HepG2 (cell line): Measurements from ENCODE around the gene FBXO11. TPM values are rescaled to one million over a fixed set of nuclear protein-coding genes. Genes with fewer than 3 reads are reported as not detected.

Source experiments
- ATAC-seq: fragments of 200-7000 bp; cut with Tn5 transposase; 3 replicates; pipeline ENCODE4 v1.9.1; 2020; ENCODE audit warnings: mild to moderate bottlenecking, moderate library complexity
- BruUV-seq: library from RNA; stranded (reverse); fragments of 400-500 nt; replicated peaks from 2 replicates; lab custom pipeline; 2021; lab: Mats Ljungman, UMichigan
- CTCF ChIA-PET: fragments of 300-600 bp; formaldehyde crosslinking; extraction: SDS; loops from one replicate; lab custom pipeline; 2021; ENCODE audit warnings: low total read pairs, inconsistent platforms, low intra/inter-chr PET ratio; lab: Yijun Ruan, JAX
- POLR2A ChIA-PET: fragments of 350-600 bp; sonication (Branson Sonifier 250); formaldehyde crosslinking; loops from one replicate; lab custom pipeline; 2020; ENCODE audit warnings: antibody characterized with exemption, inconsistent platforms; lab: Yijun Ruan, JAX
- DNase-seq: peaks from one replicate; pipeline ENCODE4 v3.0.0-alpha.2; 2015; ENCODE audit warnings: low spot score
- FAIRE-seq: peaks from 3 replicates; lab custom pipeline; 2011; peaks lifted over from hg19 to GRCh38; lab: Jason Lieb, UNC
- H2AFZ ChIP-seq: one replicate; pipeline ENCODE4 v1.6.1; 2011; ENCODE audit warnings: low read length, inconsistent platforms
- H3K27ac ChIP-seq: fragments of 300-600 bp; 3 replicates; pipeline ENCODE4 v1.8.0; 2011; ENCODE audit warnings: mixed run types, mild to moderate bottlenecking, mixed read lengths, low read length, inconsistent platforms; ENCODE audit not compliant: insufficient read depth; ENCODE audit errors: extremely low read length
- H3K27me3 ChIP-seq, 2 experiments: fragments of 200-600 bp in 1 of 2; 2 replicates in 1 of 2; 3 replicates in 1 of 2; pipeline versions ENCODE4 v1.6.0 to v1.8.0; 2011; ENCODE audit warnings: low read length in 2 of 2, mild to moderate bottlenecking in 2 of 2, moderate library complexity in 2 of 2, inconsistent platforms in 1 of 2; ENCODE audit not compliant: insufficient read depth in 2 of 2, control insufficient read depth in 1 of 2
- H3K36me3 ChIP-seq, 2 experiments: fragments of 200-600 bp in 1 of 2; replicated peaks in 1 of 2; 2 replicates in 1 of 2; 3 replicates in 1 of 2; pipeline versions ENCODE4 v1.5.1 to v1.8.0; 2011; ENCODE audit warnings: low read length in 2 of 2, inconsistent platforms in 1 of 2; ENCODE audit not compliant: insufficient read depth in 2 of 2, control insufficient read depth in 1 of 2
- H3K4me1 ChIP-seq: 2 replicates; pipeline ENCODE4 v1.5.1; 2012; ENCODE audit warnings: low read length, inconsistent platforms; ENCODE audit not compliant: insufficient read depth
- H3K4me2 ChIP-seq: 2 replicates; pipeline ENCODE4 v1.6.0; 2011; ENCODE audit warnings: low read depth, low read length, inconsistent platforms
- H3K4me3 ChIP-seq, 3 experiments: fragments of 200-600 bp in 1 of 3; sonication (generic), shearing (Covaris generic) in 1 of 3; replicated peaks in 1 of 3; 2 replicates each; pipeline ENCODE4 v1.5.1; 2011 to 2016; ENCODE audit warnings: low read length in 3 of 3, inconsistent platforms in 2 of 3, low read depth in 2 of 3, mild to moderate bottlenecking in 2 of 3, control low read depth in 1 of 3, mixed read lengths in 1 of 3; ENCODE audit not compliant: insufficient read depth in 1 of 3
- H3K79me2 ChIP-seq: one replicate; pipeline ENCODE4 v1.6.1; 2011; ENCODE audit warnings: low read length, inconsistent platforms; ENCODE audit not compliant: insufficient read depth
- H3K9ac ChIP-seq: 2 replicates; pipeline ENCODE4 v1.6.0; 2011; ENCODE audit warnings: mild to moderate bottlenecking, low read depth, low read length, inconsistent platforms; ENCODE audit not compliant: insufficient read depth
- H3K9me3 ChIP-seq: 2 replicates; pipeline ENCODE4 v1.5.1; 2012; ENCODE audit warnings: mild to moderate bottlenecking, low read length
- H4K20me1 ChIP-seq: 2 replicates; pipeline ENCODE4 v1.6.0; 2011; ENCODE audit warnings: inconsistent platforms, mild to moderate bottlenecking, low read length, moderate library complexity; ENCODE audit not compliant: insufficient read depth
- ELF3 ChIP-seq: IDR thresholded peaks from 2 replicates; pipeline ENCODE4 v1.6.1; 2016; ENCODE audit warnings: missing genetic modification reagents, missing compliant biosample characterization
- HNF4A ChIP-seq: sonication (generic); formaldehyde crosslinking; IDR thresholded peaks from 2 replicates; pipeline ENCODE4 v1.4.0; 2020; ENCODE audit warnings: missing genetic modification reagents
- NCOA2 ChIP-seq: sonication (generic); formaldehyde crosslinking; IDR thresholded peaks from 2 replicates; pipeline ENCODE4 v1.8.0; 2022; ENCODE audit warnings: inconsistent platforms
- RARG ChIP-seq: sonication (generic); formaldehyde crosslinking; IDR thresholded peaks from 2 replicates; pipeline ENCODE4 v1.4.0; 2020; ENCODE audit warnings: low read depth, mild to moderate bottlenecking, missing genetic modification reagents
- RNF219 ChIP-seq: sonication (generic); formaldehyde crosslinking; IDR thresholded peaks from 2 replicates; pipeline ENCODE4 v1.5.0; 2020; ENCODE audit warnings: mild to moderate bottlenecking, missing genetic modification reagents
- SAP130 ChIP-seq: IDR thresholded peaks from 2 replicates; pipeline ENCODE4 v1.6.1; 2016; ENCODE audit warnings: low read depth
- SP140L ChIP-seq: sonication (generic); formaldehyde crosslinking; IDR thresholded peaks from 2 replicates; pipeline ENCODE4 v1.4.0; 2020; ENCODE audit warnings: missing genetic modification reagents, borderline replicate concordance
- TOPORS ChIP-seq: sonication (generic); formaldehyde crosslinking; IDR thresholded peaks from 2 replicates; pipeline ENCODE4 v1.8.0; 2023; ENCODE audit warnings: mild to moderate bottlenecking, missing genetic modification reagents
- ZNF331 ChIP-seq: sonication (generic); formaldehyde crosslinking; IDR thresholded peaks from 2 replicates; pipeline ENCODE4 v1.4.0; 2020; ENCODE audit warnings: missing genetic modification reagents
- ZNF343 ChIP-seq: sonication (generic); formaldehyde crosslinking; IDR thresholded peaks from 2 replicates; pipeline ENCODE4 v1.4.0; 2020; ENCODE audit warnings: mild to moderate bottlenecking, missing genetic modification reagents
- ZNF557 ChIP-seq: sonication (generic); formaldehyde crosslinking; IDR thresholded peaks from 2 replicates; pipeline ENCODE4 v1.4.0; 2020; ENCODE audit warnings: missing genetic modification reagents
- ZNF580 ChIP-seq: IDR thresholded peaks from 2 replicates; pipeline ENCODE4 v1.6.1; 2016; ENCODE audit warnings: low read depth, borderline replicate concordance
- ZNF83 ChIP-seq: sonication (generic); formaldehyde crosslinking; IDR thresholded peaks from 2 replicates; pipeline ENCODE4 v1.4.0; 2020; ENCODE audit warnings: missing genetic modification reagents, mild to moderate bottlenecking, borderline replicate concordance
- ZSCAN29 ChIP-seq: sonication (generic); formaldehyde crosslinking; conservative IDR thresholded peaks from 2 replicates; pipeline ENCODE4 v1.4.0; 2020; ENCODE audit warnings: mild to moderate bottlenecking, missing genetic modification reagents
- WGBS: methylation state at CpG from one replicate; pipeline ENCODE4 v1.1.6; 2017; ENCODE audit warnings: low lambda C conversion rate; 5-methylcytosine and 5-hydroxymethylcytosine counted together
- in situ Hi-C: cut with HindIII; loops from 2 replicates; pipeline ENCODE4 v1.10.0; 2017; ENCODE audit warnings: low pct_unique_long_range_greater_than_20kb; ENCODE audit not compliant: extremely low pct_ligation_motif_present
- intact Hi-C: fragments of 100-400 bp; cut with micrococcal nuclease; formaldehyde crosslinking; loops from one replicate; pipeline ENCODE4 v1.10.0; 2022; ENCODE audit not compliant: unreplicated experiment
- polyA plus RNA-seq, 8 experiments: library from polyadenylated mRNA; depleted of rRNA in 3 of 8; stranded (reverse) in 7 of 8; unstranded in 1 of 8; fragments of >200 nt; fragmentation: Illumina TruSeq in 4 of 8; extraction: Trizol in 4 of 8; gene quantifications; 2 replicates each; pipeline versions ENCODE4 v1.2.1 to v1.2.3, GENCODE V29; 2011 to 2016; ENCODE audit warnings: low read depth in 4 of 8, missing spikeins in 1 of 8, mixed read lengths in 1 of 8; ENCODE audit not compliant: insufficient read depth in 1 of 8
- total RNA-seq, 5 experiments: library from RNA; depleted of rRNA; stranded (reverse); fragments of >200 nt; fragmentation: Illumina TruSeq; extraction: Trizol; gene quantifications; 2 replicates each; pipeline ENCODE4 v1.2.3, GENCODE V29; 2016; ENCODE audit warnings: low read depth in 1 of 5
- TF ChIP-seq, protein P1 (sequence below): sonication (generic); formaldehyde crosslinking; conservative IDR thresholded peaks from 2 replicates; pipeline ENCODE4 v1.4.0; 2020; ENCODE audit warnings: mild to moderate bottlenecking, missing genetic modification reagents, moderate library complexity
- TF ChIP-seq, protein P2 (sequence below): sonication (generic); formaldehyde crosslinking; IDR thresholded peaks from 2 replicates; pipeline ENCODE4 v1.4.0; 2020; ENCODE audit warnings: missing genetic modification reagents, low read depth, mild to moderate bottlenecking, borderline replicate concordance

FBXO11 gene
- total and polyA plus RNA-seq, 2 of the 13 experiments (the other 11 are each of a cell fraction or from before 2014, with no cell fraction given) = 27.9 to 47.6 TPM

DNA sequence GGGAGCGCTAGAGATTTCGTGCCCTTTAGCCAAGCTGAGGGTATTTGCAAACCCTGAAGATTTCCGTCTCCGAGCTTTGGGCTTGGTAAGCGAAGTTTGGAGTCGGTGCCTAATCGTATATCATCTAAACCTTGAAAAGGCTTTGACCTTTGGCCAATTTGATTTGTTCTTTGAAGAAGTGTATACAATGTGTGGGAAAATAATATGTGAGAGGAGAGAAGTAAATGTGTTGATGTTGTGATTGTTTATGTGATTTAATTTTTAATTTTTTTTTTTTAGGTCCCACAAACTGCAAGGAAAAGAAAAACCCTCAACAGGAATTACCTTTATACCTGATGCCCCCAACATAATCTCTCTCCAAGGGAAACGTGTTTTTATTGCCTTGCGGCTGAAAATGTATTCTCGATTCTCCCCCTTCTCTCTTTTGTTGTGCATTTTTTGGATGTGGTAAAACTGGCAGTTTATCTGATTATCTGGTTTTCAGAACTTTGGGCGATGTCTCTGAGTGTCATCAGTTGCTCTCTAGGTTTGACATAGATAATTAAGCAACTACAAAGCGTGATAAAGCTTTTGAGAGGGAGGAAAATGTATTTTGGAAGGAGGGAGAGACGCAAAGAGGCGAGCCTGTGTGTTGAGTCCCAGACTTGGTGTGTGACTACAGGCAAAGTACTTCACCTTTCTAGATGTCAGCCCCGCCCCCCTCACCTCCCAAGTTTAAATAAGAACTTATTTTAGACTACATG is 912 bp upstream of the FBXO11 start:
- H3K36me3 ChIP-seq = no peaks in the 10 kb centered on the region
- H3K27me3 ChIP-seq = peaks cover 0 to 1% of the 10 kb centered on the region in 2 experiments; a peak in 2 of 5 replicates
- in situ Hi-C loops (no loop called here), intact Hi-C loops (loop anchor here (1.0 to 10.0 kb wide), 4 partner anchors 109 to 318 kb away; partner anchors contain the start of gene MSH6)
- 29% methylated on average over 15 of the region's 15 CpGs for WGBS
- peak overlapping the region; percentile 87 for H3K4me2 ChIP-seq
- ATAC-seq (no peak), FAIRE-seq (no peak), DNase-seq (no peak)
- TSS peak; percentile 90 for BruUV-seq
- peak overlapping the region; percentile 81 for H3K27ac ChIP-seq
- no peaks in the 10 kb centered on the region for H3K9me3 ChIP-seq
- ChIA-PET POLR2A (interaction anchor here (0.7 to 1.0 kb wide), 2 partner anchors 16 to 124 kb away, joined by 3 to 4 read pairs; partner anchors contain the start of gene MSH6), CTCF (interaction anchor here (1.7 kb wide), 1 partner anchor 199 kb away, joined by 7 read pairs; no protein-coding TSS in a partner anchor)
- H3K4me1 ChIP-seq = peaks cover 23% of the 10 kb centered on the region
- H3K79me2 ChIP-seq = peaks cover 30% of the 10 kb centered on the region
- H3K4me3 ChIP-seq = peak overlapping the region; percentile 65 to 98 (median 85)
- H3K9ac ChIP-seq = peak overlapping the region; percentile 74
- peaks cover 21% of the 10 kb centered on the region for H4K20me1 ChIP-seq
- peak overlapping the region; percentile 72 for H2AFZ ChIP-seq
- TF ChIP-seq TOPORS (CRISPR knock-in tag) (0 out of 2 replicates have a peak, but pooled peaks have one; percentile 21), ZNF343 (no peak; the same call in 1 of the 2 replicates), ZNF83 (CRISPR knock-in tag) (no peak), ELF3 (0 out of 2 replicates have a peak, but pooled peaks have one; percentile 35), SAP130 (CRISPR knock-in tag) (peak; percentile 51), HNF4A (peak; percentile 4; the same call in 1 of the 2 replicates), ZNF580 (CRISPR knock-in tag) (peak; percentile 92; the same call in 1 of the 2 replicates), SP140L (CRISPR knock-in tag) (0 out of 2 replicates have a peak, but pooled peaks have one; percentile 38), RARG (no peak), NCOA2 (CRISPR knock-in tag) (0 out of 2 replicates have a peak, but pooled peaks have one; percentile 3), ZNF331 (CRISPR knock-in tag) (peak; percentile 1; the same call in 1 of the 2 replicates), ZSCAN29 (CRISPR knock-in tag) (no peak), ZNF557 (CRISPR knock-in tag) (0 out of 2 replicates have a peak, but pooled peaks have one; percentile 4), RNF219 (CRISPR knock-in tag) (0 out of 2 replicates have a peak, but pooled peaks have one; percentile 24)
- TF ChIP-seq, protein P1, sequence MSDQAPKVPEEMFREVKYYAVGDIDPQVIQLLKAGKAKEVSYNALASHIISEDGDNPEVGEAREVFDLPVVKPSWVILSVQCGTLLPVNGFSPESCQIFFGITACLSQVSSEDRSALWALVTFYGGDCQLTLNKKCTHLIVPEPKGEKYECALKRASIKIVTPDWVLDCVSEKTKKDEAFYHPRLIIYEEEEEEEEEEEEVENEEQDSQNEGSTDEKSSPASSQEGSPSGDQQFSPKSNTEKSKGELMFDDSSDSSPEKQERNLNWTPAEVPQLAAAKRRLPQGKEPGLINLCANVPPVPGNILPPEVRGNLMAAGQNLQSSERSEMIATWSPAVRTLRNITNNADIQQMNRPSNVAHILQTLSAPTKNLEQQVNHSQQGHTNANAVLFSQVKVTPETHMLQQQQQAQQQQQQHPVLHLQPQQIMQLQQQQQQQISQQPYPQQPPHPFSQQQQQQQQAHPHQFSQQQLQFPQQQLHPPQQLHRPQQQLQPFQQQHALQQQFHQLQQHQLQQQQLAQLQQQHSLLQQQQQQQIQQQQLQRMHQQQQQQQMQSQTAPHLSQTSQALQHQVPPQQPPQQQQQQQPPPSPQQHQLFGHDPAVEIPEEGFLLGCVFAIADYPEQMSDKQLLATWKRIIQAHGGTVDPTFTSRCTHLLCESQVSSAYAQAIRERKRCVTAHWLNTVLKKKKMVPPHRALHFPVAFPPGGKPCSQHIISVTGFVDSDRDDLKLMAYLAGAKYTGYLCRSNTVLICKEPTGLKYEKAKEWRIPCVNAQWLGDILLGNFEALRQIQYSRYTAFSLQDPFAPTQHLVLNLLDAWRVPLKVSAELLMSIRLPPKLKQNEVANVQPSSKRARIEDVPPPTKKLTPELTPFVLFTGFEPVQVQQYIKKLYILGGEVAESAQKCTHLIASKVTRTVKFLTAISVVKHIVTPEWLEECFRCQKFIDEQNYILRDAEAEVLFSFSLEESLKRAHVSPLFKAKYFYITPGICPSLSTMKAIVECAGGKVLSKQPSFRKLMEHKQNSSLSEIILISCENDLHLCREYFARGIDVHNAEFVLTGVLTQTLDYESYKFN = 0 out of 2 replicates have a peak, but pooled peaks have one; percentile 53
- TF ChIP-seq, protein P2, sequence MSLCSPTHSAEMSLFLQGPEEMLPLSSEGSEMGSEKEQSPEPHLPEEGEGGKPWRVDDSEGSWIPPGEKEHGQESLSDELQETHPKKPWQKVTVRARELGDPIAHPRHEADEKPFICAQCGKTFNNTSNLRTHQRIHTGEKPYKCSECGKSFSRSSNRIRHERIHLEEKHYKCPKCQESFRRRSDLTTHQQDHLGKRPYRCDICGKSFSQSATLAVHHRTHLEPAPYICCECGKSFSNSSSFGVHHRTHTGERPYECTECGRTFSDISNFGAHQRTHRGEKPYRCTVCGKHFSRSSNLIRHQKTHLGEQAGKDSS (CRISPR knock-in tag) = peak; percentile 53; the same call in 1 of the 2 replicates
